GM12892 (cell line): ENCODE results near the gene NR3C2.

Experiments
- POLR2A ChIP-seq: IDR thresholded peaks from 2 replicates; pipeline ENCODE4 v1.6.1; 2011; ENCODE audit warnings: low read depth, low read length, control low read depth
- POLR2AphosphoS5 ChIP-seq: IDR thresholded peaks from 2 replicates; pipeline ENCODE4 v1.6.1; 2011; ENCODE audit warnings: low read depth, low read length, control low read depth
- TAF1 ChIP-seq: IDR thresholded peaks from 2 replicates; pipeline ENCODE4 v1.6.1; 2011; ENCODE audit warnings: low read depth, mild to moderate bottlenecking, control low read depth, low read length, borderline replicate concordance

GRCh38 chr4:148060264-148061140 is 381.7 kb downstream of the NR3C2 start:
- TF ChIP-seq POLR2A, result no peak
- no peak for TF ChIP-seq TAF1
- no peak for TF ChIP-seq POLR2AphosphoS5
